Esophagus squamous epithelium (tissue), 4 donors: ENCODE measurements around the gene SEPTIN14.

Experiments used
- CTCF ChIP-seq, 6 experiments: fragments of 450-650 bp in 4 of 6; fragments of 200-600 bp in 2 of 6; sonication (generic) in 2 of 6; IDR thresholded peaks; one replicate each; pipeline ENCODE4 v1.5.1; 2016 to 2019; ENCODE audit warnings: antibody characterized with exemption in 6 of 6, mild to moderate bottlenecking in 4 of 6, moderate library complexity in 4 of 6
- POLR2A ChIP-seq, 4 donors: fragments of 450-650 bp; IDR thresholded peaks; one replicate each; pipeline ENCODE4 v1.6.1; 2017; ENCODE audit warnings: antibody characterized with exemption in 4 of 4, mild to moderate bottlenecking in 4 of 4, moderate library complexity in 3 of 4

- TF ChIP-seq CTCF (IDR thresholded peaks at IDR 0.05) (no peak), POLR2A (IDR thresholded peaks at IDR 0.05) (no peak)
Measured at GRCh38 chr7:55903985-55904759, 41.6 kb upstream of the SEPTIN14 start.
